GM12872 (cell line): ENCODE measurements around the gene C2orf49.
A peak's percentile ranks its signal among the peaks of the same experiment; 100 is the strongest.

Experiments used
- CTCF ChIP-seq: IDR thresholded peaks from 3 replicates; pipeline ENCODE4 v1.5.1; 2011; ENCODE audit warnings: low read depth, mild to moderate bottlenecking, low read length, moderate library complexity; ENCODE audit not compliant: insufficient read depth

C2orf49 gene

DNA sequence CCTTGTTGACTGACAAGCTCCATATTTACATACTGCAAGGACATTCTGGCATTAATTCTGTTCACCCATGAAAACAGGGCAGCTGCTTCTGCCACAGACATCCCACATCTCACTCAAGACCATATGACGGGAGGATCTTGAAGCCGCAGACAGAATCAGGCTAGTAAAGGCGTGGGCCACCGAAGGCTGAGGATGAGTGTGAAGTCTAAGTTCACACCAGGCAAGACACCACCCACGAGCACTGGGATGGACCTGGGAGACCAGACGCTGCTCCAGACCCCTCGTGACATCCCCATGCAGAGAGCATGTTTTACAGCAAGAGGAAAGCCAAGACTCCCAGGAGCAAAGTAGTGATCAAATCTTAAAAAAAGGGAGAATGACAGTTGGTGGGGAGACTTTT, 58.4 kb downstream of the C2orf49 start:
- no peak for TF ChIP-seq CTCF

- TF ChIP-seq CTCF = no peak
Observed at GRCh38 chr2:105396254-105397024, 59.1 kb downstream of the C2orf49 start.

DNA sequence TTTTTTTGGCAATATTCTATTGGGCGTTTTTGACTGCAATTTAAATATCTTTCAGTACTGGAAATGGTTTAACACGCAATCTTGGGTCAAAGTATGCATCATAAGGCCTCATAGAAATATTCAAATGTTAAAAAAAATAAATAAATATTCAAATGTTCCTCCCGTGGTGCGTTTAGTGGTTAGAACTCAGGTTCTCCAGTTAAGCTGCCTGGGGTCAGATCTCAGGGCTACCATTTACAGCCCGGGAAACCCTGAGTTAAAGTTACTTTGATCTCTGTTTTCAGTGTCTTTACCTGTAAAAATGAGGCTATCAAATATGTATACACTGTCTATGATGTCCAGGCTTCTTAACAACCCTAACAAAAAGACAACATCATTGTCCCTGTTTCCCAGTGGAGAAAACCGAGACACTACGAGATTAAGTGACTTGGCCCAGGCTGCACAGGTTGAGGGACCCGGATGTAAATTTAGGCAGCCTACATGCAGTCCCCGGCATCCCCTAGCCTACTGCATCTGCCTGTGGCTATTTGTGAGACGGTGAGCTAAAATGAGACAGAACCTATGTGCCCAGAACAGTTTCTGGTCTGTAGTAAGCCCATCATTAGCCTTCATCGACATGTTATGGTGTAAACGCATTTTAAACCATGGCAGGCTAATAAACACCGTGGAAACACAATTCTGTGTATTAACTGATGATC, 59.8 kb downstream of the C2orf49 start:
- TF ChIP-seq CTCF = no peak

- no peak for TF ChIP-seq CTCF
Observed at GRCh38 chr2:105397953-105398335, 60.6 kb downstream of the C2orf49 start.

- TF ChIP-seq CTCF = peak; percentile 50; the same call in 2 of the 3 replicates
Observed at GRCh38 chr2:105398336-105399206, 61.2 kb downstream of the C2orf49 start, which contains the start of gene FHL2. Gene FHL2, minus strand, starts transcription at chr2:105399051. Its CDS starts 12,535 bp downstream, at chr2:105386516.
